ENCODE results near the gene YWHAE.
"Not testable (repeated sequence)": the region's sequence is repeated elsewhere in the genome, so short reads cannot be mapped to it uniquely, and the experiment has no call there.

YWHAE gene

GRCh38 chr17:1329745-1330343 lies 70.2 kb downstream of the YWHAE start:
- no peak for DNase-seq (ENCODE audit: low read depth, low spot score)

GRCh38 chr17:1328437-1328836 lies 71.6 kb downstream of the YWHAE start:
- no peak for DNase-seq (ENCODE audit: low read depth, low spot score)

- DNase-seq (ENCODE audit: low read depth, low spot score): no peak
Measured at GRCh38 chr17:1325766-1326165, 74.3 kb downstream of the YWHAE start.

DNA sequence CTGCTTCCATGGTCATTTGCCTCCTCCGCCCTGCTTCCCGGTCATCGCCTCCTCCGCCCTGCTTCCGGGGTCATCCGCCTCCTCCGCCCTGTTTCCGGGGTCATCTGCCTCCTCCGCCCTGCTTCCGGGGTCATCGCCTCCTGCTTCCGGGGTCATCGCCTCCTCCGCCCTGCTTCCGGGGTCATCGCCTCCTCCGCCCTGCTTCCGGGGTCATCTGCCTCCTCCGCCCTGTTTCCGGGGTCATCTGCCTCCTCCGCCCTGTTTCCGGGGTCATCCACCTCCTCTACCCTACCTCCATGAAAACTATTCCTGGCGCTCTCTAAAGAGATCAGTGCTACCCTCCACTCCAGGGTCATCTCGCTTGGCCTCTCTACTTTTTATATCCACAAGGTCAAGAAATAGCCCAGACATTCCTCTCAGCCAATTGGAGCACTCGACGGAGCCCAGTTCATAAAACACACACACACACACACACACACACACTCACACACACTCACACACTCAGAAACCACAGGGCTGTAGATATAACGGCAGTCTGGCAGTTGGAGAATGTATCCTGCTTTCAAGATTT lies 75.7 kb downstream of the YWHAE start:
- DNase-seq (ENCODE audit: low read depth, low spot score): no peak

DNA sequence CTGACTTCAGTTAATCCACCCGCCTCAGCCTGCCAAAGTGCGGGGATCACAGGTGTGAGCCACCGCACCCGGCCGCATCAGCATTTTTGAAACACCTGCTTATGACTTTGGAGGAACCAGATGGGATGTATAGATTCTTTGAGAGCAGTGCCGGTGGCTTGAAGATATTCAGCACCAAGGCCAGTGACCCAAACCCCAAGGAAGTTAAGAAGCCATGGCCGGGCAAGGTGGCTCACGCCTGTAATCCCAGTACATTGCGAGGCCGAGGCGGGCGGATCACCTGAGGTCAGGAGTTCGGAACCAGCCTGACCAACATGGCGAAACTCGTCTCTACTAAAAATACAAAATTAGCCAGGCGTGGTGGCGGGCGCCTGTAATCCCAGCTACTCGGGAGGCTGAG lies 76.7 kb downstream of the YWHAE start:
- DNase-seq (ENCODE audit: low read depth, low spot score): no peak

DNA sequence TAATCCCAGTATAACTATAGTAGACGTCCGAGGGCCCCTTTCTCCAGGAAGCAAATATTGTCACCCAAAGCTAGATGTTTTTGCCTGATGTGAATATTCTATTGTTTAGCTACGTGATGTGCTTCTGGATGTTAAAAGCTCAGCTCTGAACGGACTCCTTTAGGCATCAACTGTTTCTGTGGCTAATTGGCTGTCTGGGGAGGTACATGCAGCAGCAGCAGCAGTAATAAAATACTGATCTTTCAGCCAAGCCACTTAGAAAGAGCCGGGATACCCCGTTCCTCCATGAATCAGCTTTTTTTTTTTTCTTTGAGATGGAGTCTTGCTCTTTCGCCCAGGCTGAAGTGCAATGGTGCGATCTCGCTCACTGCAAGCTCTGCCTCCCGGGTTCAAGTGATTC lies 77.5 kb downstream of the YWHAE start:
- no peak for DNase-seq (ENCODE audit: low read depth, low spot score)

GRCh38 chr17:1322014-1322428 lies 78.0 kb downstream of the YWHAE start:
- DNase-seq (ENCODE audit: low read depth, low spot score): no peak

- DNase-seq (ENCODE audit: low read depth, low spot score): no peak
Measured at GRCh38 chr17:1315891-1316403, 84.1 kb downstream of the YWHAE start.

GRCh38 chr17:1315409-1315808 lies 84.6 kb downstream of the YWHAE start:
- no peak for DNase-seq (ENCODE audit: low read depth, low spot score)

GRCh38 chr17:1313270-1314005 lies 86.6 kb downstream of the YWHAE start:
- no peak for DNase-seq (ENCODE audit: low read depth, low spot score)

DNA sequence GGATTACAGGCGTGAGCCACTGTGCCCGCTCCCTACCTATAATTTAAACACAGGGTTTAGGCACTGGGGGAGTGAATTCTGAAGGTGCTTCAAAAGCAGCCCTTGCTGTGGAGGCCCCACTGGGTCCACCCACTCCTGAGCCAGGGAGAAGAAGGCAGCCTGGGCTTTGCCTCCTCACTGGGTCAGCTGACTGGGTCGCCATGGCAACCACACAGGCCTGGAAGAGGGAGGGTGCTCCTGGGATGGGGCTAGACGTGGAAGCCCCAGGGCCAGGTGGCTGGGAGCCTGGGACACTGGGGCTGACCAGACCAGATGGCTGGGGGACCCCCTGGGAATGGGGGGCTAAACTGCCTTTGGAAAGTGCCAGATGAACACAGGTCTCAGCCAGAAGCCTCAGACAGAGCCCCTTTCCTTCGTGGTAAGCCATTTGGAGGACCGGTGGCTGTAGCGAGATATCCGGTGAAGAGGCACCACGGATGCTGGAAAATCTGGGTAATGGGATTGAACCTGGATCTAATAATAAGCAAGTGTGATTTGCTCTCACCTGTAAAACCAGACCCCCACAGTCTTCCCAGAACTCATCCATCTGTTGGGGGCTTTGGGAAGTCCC lies 87.7 kb downstream of the YWHAE start:
- DNase-seq (ENCODE audit: low read depth, low spot score): no peak

- not testable (repeated sequence) for DNase-seq (ENCODE audit: low read depth, low spot score)
Measured at GRCh38 chr17:1307829-1308228, 92.2 kb downstream of the YWHAE start.

- no peak for DNase-seq (ENCODE audit: low read depth, low spot score)
Measured at GRCh38 chr17:1304962-1305563, 95.0 kb downstream of the YWHAE start.

- no peak for DNase-seq (ENCODE audit: low read depth, low spot score)
Measured at GRCh38 chr17:1304522-1304921, 95.5 kb downstream of the YWHAE start.

GRCh38 chr17:1302761-1303160 lies 97.3 kb downstream of the YWHAE start:
- DNase-seq (ENCODE audit: low read depth, low spot score): no peak

DNA sequence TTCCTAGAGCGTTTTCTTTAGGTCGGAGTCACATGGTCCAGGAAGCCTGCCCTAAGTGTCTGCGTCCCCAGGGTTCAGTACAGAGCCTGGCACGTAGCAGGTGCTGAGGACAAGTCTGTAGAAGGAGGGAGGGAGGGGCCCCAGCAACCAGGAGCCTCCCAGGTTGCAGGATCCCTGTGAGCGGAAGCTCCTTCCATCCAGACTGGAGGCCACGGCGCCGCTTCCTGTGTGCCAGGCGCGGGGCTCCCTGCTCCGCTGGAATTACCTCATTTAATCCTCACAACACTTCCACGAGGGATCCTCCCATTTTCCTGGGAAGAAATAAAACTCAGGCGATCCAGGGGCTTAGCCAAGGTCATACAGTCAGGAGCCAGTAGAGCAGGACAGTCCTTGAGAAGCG lies 98.5 kb downstream of the YWHAE start:
- DNase-seq (ENCODE audit: low read depth, low spot score): no peak

DNA sequence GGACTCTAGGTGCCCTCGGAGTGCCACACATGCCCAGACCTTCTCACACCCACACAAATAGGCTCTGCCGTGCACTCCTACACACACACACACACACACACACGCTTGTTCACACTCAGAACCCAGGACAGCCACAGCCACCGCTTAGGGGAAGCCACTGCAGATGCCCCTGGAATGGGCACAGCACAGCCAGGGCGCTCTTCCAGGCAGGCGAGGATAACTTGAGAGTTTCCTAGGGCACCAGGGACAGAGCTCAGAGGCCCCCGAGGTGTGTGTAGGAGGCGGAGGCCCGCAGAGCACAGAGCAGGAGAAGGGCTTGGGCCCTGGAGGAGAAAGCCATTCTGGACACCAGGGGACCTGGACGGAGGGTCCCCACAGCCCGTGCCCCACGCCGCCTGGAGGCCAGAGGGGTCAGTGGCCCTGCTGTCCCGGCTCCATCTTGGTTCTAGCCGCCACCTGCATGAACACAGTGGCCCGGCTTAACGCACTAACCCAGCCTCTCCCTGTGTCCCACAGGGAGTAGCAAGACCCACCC lies 99.6 kb downstream of the YWHAE start:
- DNase-seq (ENCODE audit: low read depth, low spot score): no peak

DNA sequence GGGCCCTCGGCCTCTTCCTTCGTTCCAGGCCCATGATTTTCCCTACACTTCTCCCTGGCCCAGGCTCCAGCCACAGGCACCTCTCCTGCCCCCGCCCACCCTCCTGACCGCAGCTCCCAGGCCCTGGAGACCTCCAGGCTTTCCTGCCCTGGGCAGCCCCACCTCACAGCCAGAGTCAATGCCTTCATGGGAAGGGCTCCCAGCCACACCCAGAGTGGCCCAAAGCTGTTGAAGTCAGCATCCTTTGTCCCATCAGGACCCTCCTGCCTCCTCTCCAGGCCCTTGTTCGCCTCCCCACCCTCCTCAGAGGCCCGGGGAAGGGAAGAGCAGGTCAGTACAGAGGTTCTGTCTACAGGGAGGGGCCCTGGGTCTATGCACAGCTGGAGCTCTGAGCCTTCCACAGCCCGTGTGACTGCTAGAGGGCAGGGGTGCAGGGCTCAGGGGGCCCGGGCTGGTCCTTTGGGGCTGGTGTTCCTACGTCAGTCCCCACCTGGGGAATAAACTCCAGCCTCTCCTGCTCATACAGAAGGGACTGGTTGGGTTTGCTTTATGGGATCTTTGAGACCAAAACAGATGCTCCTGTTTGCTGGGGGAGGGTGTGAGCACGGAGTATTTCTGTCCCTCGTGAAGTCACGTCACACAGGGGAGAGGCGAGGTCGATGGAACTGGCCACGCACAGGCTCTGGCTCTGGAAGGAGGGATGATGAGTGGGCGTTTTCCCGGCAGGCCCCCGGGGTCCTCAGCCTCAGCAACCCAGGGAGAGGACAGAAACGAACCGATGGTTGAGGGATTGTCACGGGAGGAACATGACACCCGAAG lies 100.3 kb downstream of the YWHAE start:
- DNase-seq (ENCODE audit: low read depth, low spot score): no peak

- no peak for DNase-seq (ENCODE audit: low read depth, low spot score)
Measured at GRCh38 chr17:1298606-1299005, 101.4 kb downstream of the YWHAE start.
